ENCODE data around the gene BIRC7. TPM values are rescaled to one million over a fixed set of nuclear protein-coding genes. Genes with fewer than 3 reads are reported as not detected.

The BIRC7 gene
- total RNA-seq: 10 to 100 TPM; 29.4 to 53.1 (median 42.2) TPM

GRCh38 chr20:63235399-63235983 is at the start of gene BIRC7:
TSS of gene BIRC7 (plus strand) at chr20:63235905. CDS start at chr20:63236097, 192 bp downstream.
- Histone ChIP-seq H3K4me1 (peaks cover 0 to 21% (median 4%) of the 10 kb centered on the region in 4 donors), H3K4me3 (peak within 1 kb of the TSS in 2 of 4 donors; percentile 3 to 39), H3K9me3 (no peaks in the 10 kb centered on the region), H3K36me3 (no peaks in the 10 kb centered on the region), H3K27ac (peak within 1 kb of the TSS; percentile 64 to 85 (median 77)), H3K27me3 (peaks cover 0 to 6% of the 10 kb centered on the region in 2 donors)
- 10 to 32% methylated on average over 15 to 17 of the region's 17 CpGs for WGBS, 2 donors
- no peak for DNase-seq (ENCODE audit: low spot score in 2 of 2)
- TF ChIP-seq CTCF (IDR thresholded peaks at IDR 0.05) (no peak), POLR2A (IDR thresholded peaks at IDR 0.05) (peak in 1 of 2 donors; percentile 46), EP300 (IDR thresholded peaks at IDR 0.05) (peak in 1 of 2 donors; percentile 70)

- Histone ChIP-seq H3K4me3 (no peak overlapping the region), H3K27ac (no peak overlapping the region), H3K4me1 (no peaks in the 10 kb centered on the region), H3K9me3 (no peaks in the 10 kb centered on the region), H3K27me3 (peaks cover 0 to 28% of the 10 kb centered on the region in 2 donors), H3K36me3 (no peaks in the 10 kb centered on the region)
- WGBS, 2 donors: 92 to 94% methylated on average over 8 of the region's 8 CpGs
- TF ChIP-seq EP300 (IDR thresholded peaks at IDR 0.05) (no peak), POLR2A (IDR thresholded peaks at IDR 0.05) (no peak), CTCF (IDR thresholded peaks at IDR 0.05) (no peak)
- DNase-seq (ENCODE audit: low spot score in 2 of 2): no peak
Measured at GRCh38 chr20:63186084-63186483, 49.6 kb upstream of the BIRC7 start.

- Histone ChIP-seq H3K27me3 (peaks cover 0 to 22% of the 10 kb centered on the region in 2 donors), H3K9me3 (no peaks in the 10 kb centered on the region), H3K4me3 (no peak overlapping the region), H3K36me3 (no peaks in the 10 kb centered on the region), H3K4me1 (no peaks in the 10 kb centered on the region), H3K27ac (no peak overlapping the region)
- no peak for DNase-seq (ENCODE audit: low spot score in 2 of 2)
- 89 to 90% methylated on average over 6 to 7 of the region's 8 CpGs for WGBS, 2 donors
- no peak for TF ChIP-seq CTCF (IDR thresholded peaks at IDR 0.05)
- no peak for TF ChIP-seq EP300 (IDR thresholded peaks at IDR 0.05)
- no peak for TF ChIP-seq POLR2A (IDR thresholded peaks at IDR 0.05)
Measured at GRCh38 chr20:63186528-63187316, 49.0 kb upstream of the BIRC7 start.

GRCh38 chr20:63187338-63188158 is 48.2 kb upstream of the BIRC7 start:
- H3K9me3 ChIP-seq: no peaks in the 10 kb centered on the region
- WGBS, 2 donors: 72% methylated on average over 7 of the region's 7 CpGs

More at GRCh38 chr20:63187338-63188158, 48.2 kb upstream of the BIRC7 start:
- no peaks in the 10 kb centered on the region for H3K4me1 ChIP-seq
- H3K36me3 ChIP-seq: no peaks in the 10 kb centered on the region
- H3K27ac ChIP-seq: no peak overlapping the region
- H3K27me3 ChIP-seq: peaks cover 0 to 14% of the 10 kb centered on the region in 2 donors
- no peak for DNase-seq (ENCODE audit: low spot score in 2 of 2)
- TF ChIP-seq POLR2A (IDR thresholded peaks at IDR 0.05) (no peak), CTCF (IDR thresholded peaks at IDR 0.05) (no peak), EP300 (IDR thresholded peaks at IDR 0.05) (no peak)
- H3K4me3 ChIP-seq: no peak overlapping the region

Measured in tibial nerve (tissue), 4 donors.